Natural killer cell (primary cell): ENCODE data around the gene PLEKHA1. TPM values are rescaled to one million over a fixed set of nuclear protein-coding genes. Genes with fewer than 3 reads are reported as not detected.

ENCODE experiments used
- ATAC-seq, 3 donors: fragments of 150-1000 bp in 2 of 3; fragments of 200-7000 bp in 1 of 3; cut with Tn5 transposase; 1 replicate in 1 of 3; 2 replicates in 2 of 3; pipeline ENCODE4 v1.10.0; 2021; ENCODE audit warnings: mild to moderate bottlenecking in 2 of 3, moderate library complexity in 2 of 3
- DNase-seq, 2 donors: peaks; one replicate each; pipeline versions ENCODE4 v3.0.0 to v3.0.0-alpha.2; 2013 to 2021; ENCODE audit warnings: mixed read lengths in 1 of 2
- H3K27ac ChIP-seq: one replicate; pipeline ENCODE4 v1.5.1; 2013; ENCODE audit warnings: mild to moderate bottlenecking, low read length
- H3K27me3 ChIP-seq: one replicate; pipeline ENCODE4 v1.6.1; 2013; ENCODE audit warnings: low read length; ENCODE audit not compliant: control insufficient read depth, insufficient read depth
- H3K36me3 ChIP-seq: one replicate; pipeline ENCODE4 v1.6.1; 2013; ENCODE audit warnings: low read length; ENCODE audit not compliant: control insufficient read depth, insufficient read depth
- H3K4me1 ChIP-seq: one replicate; pipeline ENCODE4 v1.6.1; 2013; ENCODE audit warnings: low read length; ENCODE audit not compliant: control insufficient read depth, insufficient read depth
- H3K4me3 ChIP-seq: one replicate; pipeline ENCODE4 v1.5.1; 2013; ENCODE audit warnings: low read length
- H3K9me3 ChIP-seq: one replicate; pipeline ENCODE4 v1.6.1; 2013; ENCODE audit warnings: low read length; ENCODE audit not compliant: control insufficient read depth, insufficient read depth
- H3K27ac Mint-ChIP-seq, 2 donors: one replicate each; pipeline ENCODE4 v1.8.0; 2022; ENCODE audit warnings: mild to moderate bottlenecking in 2 of 2, mixed read lengths in 2 of 2, moderate library complexity in 1 of 2
- H3K27me3 Mint-ChIP-seq, 2 donors: one replicate each; pipeline ENCODE4 v1.8.0; 2022; ENCODE audit warnings: low read depth in 2 of 2, mixed read lengths in 2 of 2
- H3K36me3 Mint-ChIP-seq: one replicate; pipeline ENCODE4 v1.8.0; 2022; ENCODE audit warnings: mixed read lengths
- H3K4me1 Mint-ChIP-seq, 2 donors: one replicate each; pipeline ENCODE4 v1.8.0; 2022; ENCODE audit warnings: mixed read lengths in 2 of 2
- H3K4me3 Mint-ChIP-seq: one replicate; pipeline ENCODE4 v1.8.0; 2022; ENCODE audit warnings: mild to moderate bottlenecking, moderate library complexity, mixed read lengths
- H3K9me3 Mint-ChIP-seq, 2 donors: one replicate each; pipeline ENCODE4 v1.8.0; 2022; ENCODE audit warnings: mixed read lengths in 2 of 2
- CTCF ChIP-seq: fragments of 200-600 bp; IDR thresholded peaks from one replicate; pipeline ENCODE4 v1.8.0; 2022; ENCODE audit warnings: antibody characterized with exemption
- WGBS: methylation state at CpG from one replicate; pipeline ENCODE4 v1.1.7; 2013; ENCODE audit warnings: missing lambda C conversion rate; ENCODE audit not compliant: insufficient coverage; 5-methylcytosine and 5-hydroxymethylcytosine counted together
- intact Hi-C: fragments of 100-400 bp; cut with micrococcal nuclease; formaldehyde crosslinking; loops from one replicate; pipeline ENCODE4 v1.14.2; 2022
- total RNA-seq, 4 donors: library from RNA; stranded (reverse); fragments of 120-200 nt in 1 of 4; gene quantifications; one replicate each; pipeline versions ENCODE4 v1.2.3 to v1.2.4, GENCODE V29; 2013 to 2022

The PLEKHA1 gene
- total RNA-seq, 3 donors from 2014 or later (not counting 1 experiment from before 2014, with no cell fraction given), result 45.9 to 64.6 (median 56.1) TPM

- intact Hi-C loops, result no loop called here
- Mint-ChIP-seq H3K4me3 (no peak overlapping the region), H3K9me3 (no peaks in the 10 kb centered on the region), H3K36me3 (no peaks in the 10 kb centered on the region), H3K4me1 (peaks cover 5 to 6% of the 10 kb centered on the region in 2 donors), H3K27me3 (peaks cover 19 to 37% of the 10 kb centered on the region in 2 donors), H3K27ac (no peak overlapping the region)
- H3K9me3 ChIP-seq, result no peaks in the 10 kb centered on the region
- ATAC-seq, result no peak
- DNase-seq, result no peak
- H3K4me1 ChIP-seq, result no peaks in the 10 kb centered on the region
- no peaks in the 10 kb centered on the region for H3K36me3 ChIP-seq
- TF ChIP-seq CTCF, result no peak
- 6% methylated on average over 13 of the region's 15 CpGs for WGBS
- no peak overlapping the region for H3K4me3 ChIP-seq
- H3K27ac ChIP-seq, result no peak overlapping the region
- H3K27me3 ChIP-seq, result no peaks in the 10 kb centered on the region
Observed at GRCh38 chr10:122474131-122474818, 99.8 kb downstream of the PLEKHA1 start.

- peaks cover 24 to 34% of the 10 kb centered on the region in 2 donors for H3K27me3 Mint-ChIP-seq
- H3K4me3 Mint-ChIP-seq, result no peak overlapping the region
- Histone ChIP-seq H3K36me3 (no peaks in the 10 kb centered on the region), H3K4me3 (no peak overlapping the region), H3K4me1 (no peaks in the 10 kb centered on the region), H3K27ac (no peak overlapping the region), H3K9me3 (no peaks in the 10 kb centered on the region), H3K27me3 (no peaks in the 10 kb centered on the region)
- ATAC-seq (no peak), DNase-seq (no peak)
- no peaks in the 10 kb centered on the region for H3K9me3 Mint-ChIP-seq
- intact Hi-C loops, result no loop called here
- TF ChIP-seq CTCF, result no peak
- H3K27ac Mint-ChIP-seq, result no peak overlapping the region
- WGBS, result 80% methylated on average over 10 of the region's 12 CpGs
- H3K36me3 Mint-ChIP-seq, result no peaks in the 10 kb centered on the region
- H3K4me1 Mint-ChIP-seq, result peaks cover 5 to 6% of the 10 kb centered on the region in 2 donors
Observed at GRCh38 chr10:122475100-122475499, 100.6 kb downstream of the PLEKHA1 start.

- Histone ChIP-seq H3K36me3 (no peaks in the 10 kb centered on the region), H3K9me3 (no peaks in the 10 kb centered on the region), H3K27me3 (no peaks in the 10 kb centered on the region), H3K4me1 (no peaks in the 10 kb centered on the region), H3K4me3 (no peak overlapping the region), H3K27ac (no peak overlapping the region)
- Mint-ChIP-seq H3K9me3 (no peaks in the 10 kb centered on the region), H3K27ac (no peak overlapping the region), H3K27me3 (peaks cover 21 to 28% of the 10 kb centered on the region in 2 donors), H3K36me3 (no peaks in the 10 kb centered on the region), H3K4me1 (peaks cover 5 to 6% of the 10 kb centered on the region in 2 donors), H3K4me3 (no peak overlapping the region)
- intact Hi-C loops, result no loop called here
- DNase-seq (no peak), ATAC-seq (no peak)
- 77% methylated on average over 15 of the region's 16 CpGs for WGBS
- TF ChIP-seq CTCF, result no peak
Observed at GRCh38 chr10:122475591-122476332, 101.3 kb downstream of the PLEKHA1 start.
